Measurements from ENCODE around the gene RAD51D.

RAD51D gene

DNA sequence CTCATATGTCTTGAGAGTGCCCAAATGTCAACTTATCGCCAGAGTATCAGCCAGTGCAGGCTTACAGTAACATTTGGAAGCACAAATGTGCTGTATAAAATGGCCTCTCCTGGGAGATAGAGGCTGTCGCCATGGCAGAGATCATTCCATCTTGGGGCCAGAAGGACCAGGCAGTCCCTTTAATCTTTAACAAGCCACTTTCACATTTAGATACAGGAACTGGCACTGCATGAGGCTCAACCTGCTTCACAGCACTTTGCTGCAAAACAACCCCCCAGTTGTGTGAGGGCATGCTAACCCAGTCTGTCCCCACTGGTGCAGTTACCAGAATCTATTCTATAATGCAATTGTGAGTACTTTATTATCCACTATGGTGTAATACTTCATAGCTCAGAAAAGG is 51.4 kb downstream of the RAD51D start:
- WGBS, 2 experiments: 95 to 98% methylated on average over 2 of the region's 2 CpGs
- Histone ChIP-seq H3K4me1 (ENCODE audit: control insufficient read depth, insufficient read depth, low read length) (peaks cover 8% of the 10 kb centered on the region), H3K9me3 (ENCODE audit: control insufficient read depth, low read length) (no peaks in the 10 kb centered on the region), H3K27ac (ENCODE audit: insufficient read depth, low read depth, low read length, poor library complexity, severe bottlenecking) (no peak overlapping the region), H3K27me3 (ENCODE audit: control insufficient read depth, insufficient read depth, low read length, poor library complexity, severe bottlenecking) (peaks cover 7% of the 10 kb centered on the region), H3K36me3 (ENCODE audit: control insufficient read depth, insufficient read depth, low read length) (no peaks in the 10 kb centered on the region), H3K4me3 (ENCODE audit: insufficient read depth, low read depth, low read length) (no peak overlapping the region)

DNA sequence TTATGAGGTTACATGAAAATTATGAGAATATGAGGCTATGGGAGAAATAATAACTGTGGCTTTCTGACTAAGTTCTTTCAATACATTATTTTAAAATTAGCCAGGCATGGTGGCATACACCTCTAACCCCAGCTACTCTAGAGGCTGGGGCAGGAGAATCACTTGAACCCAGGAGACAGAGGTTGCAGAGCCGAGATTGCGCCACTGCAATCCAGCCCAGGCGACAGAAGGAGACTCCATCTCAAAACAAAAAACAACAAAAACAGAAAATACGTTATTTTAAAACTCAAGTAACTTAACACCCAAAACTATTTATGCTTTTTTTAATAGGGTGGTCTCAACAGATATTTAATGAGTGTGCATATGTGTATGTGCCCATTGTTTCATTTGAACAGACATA is 53.8 kb downstream of the RAD51D start:
- Histone ChIP-seq H3K4me3 (ENCODE audit: insufficient read depth, low read depth, low read length) (no peak overlapping the region), H3K27me3 (ENCODE audit: control insufficient read depth, insufficient read depth, low read length, poor library complexity, severe bottlenecking) (peaks cover 21% of the 10 kb centered on the region), H3K4me1 (ENCODE audit: control insufficient read depth, insufficient read depth, low read length) (peaks cover 8% of the 10 kb centered on the region), H3K36me3 (ENCODE audit: control insufficient read depth, insufficient read depth, low read length) (no peaks in the 10 kb centered on the region), H3K27ac (ENCODE audit: insufficient read depth, low read depth, low read length, poor library complexity, severe bottlenecking) (no peak overlapping the region), H3K9me3 (ENCODE audit: control insufficient read depth, low read length) (no peaks in the 10 kb centered on the region)
- 94 to 96% methylated on average over 3 to 4 of the region's 4 CpGs for WGBS, 2 experiments

DNA sequence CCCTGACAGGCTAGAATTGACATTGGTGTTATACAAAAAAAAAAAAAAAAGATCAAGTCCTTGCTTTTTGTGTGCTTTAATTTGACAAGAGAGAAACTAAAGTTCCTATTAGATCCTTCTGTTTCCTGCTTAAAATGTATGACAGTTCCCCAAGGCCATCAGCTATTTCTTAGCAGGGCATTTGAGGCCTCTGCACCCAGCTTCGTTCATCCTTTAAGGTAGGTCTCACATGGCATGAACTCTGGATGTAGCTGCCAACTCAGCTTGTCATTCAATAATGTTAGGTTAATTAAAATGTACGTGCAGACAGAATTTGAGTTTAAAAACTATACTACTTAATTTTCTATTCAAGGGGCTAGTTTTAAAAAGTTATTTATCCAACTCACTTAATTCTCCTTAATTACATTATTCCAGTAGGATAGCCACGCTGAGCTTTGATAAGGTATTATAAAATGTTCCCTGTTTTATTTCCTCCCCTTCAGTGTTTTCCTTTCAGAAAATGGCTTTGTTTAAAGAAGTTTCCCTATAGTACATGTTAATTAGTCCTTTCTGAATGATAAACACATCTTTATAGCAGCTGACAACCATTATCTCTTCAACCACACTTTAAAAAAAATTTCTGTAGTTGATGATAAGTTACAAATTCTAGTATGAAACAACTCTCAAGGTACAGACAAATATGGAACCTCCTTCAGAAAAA is 55.0 kb downstream of the RAD51D start:
- no peak overlapping the region for H3K4me3 ChIP-seq (ENCODE audit: insufficient read depth, low read depth, low read length)
- peaks cover 8% of the 10 kb centered on the region for H3K4me1 ChIP-seq (ENCODE audit: control insufficient read depth, insufficient read depth, low read length)
- peaks cover 22% of the 10 kb centered on the region for H3K27me3 ChIP-seq (ENCODE audit: control insufficient read depth, insufficient read depth, low read length, poor library complexity, severe bottlenecking)
- no peaks in the 10 kb centered on the region for H3K36me3 ChIP-seq (ENCODE audit: control insufficient read depth, insufficient read depth, low read length)
- H3K9me3 ChIP-seq (ENCODE audit: control insufficient read depth, low read length): no peaks in the 10 kb centered on the region
- H3K27ac ChIP-seq (ENCODE audit: insufficient read depth, low read depth, low read length, poor library complexity, severe bottlenecking): no peak overlapping the region
- 68 to 89% methylated on average over 1 to 2 of the region's 3 CpGs for WGBS, 2 experiments

GRCh38 chr17:35063514-35064223 is 56.0 kb downstream of the RAD51D start, which contains the start of gene RFFL:
TSS of gene RFFL (minus strand) at chr17:35063707. CDS start at chr17:35026553, 37,154 bp downstream.
- H3K4me3 ChIP-seq (ENCODE audit: insufficient read depth, low read depth, low read length): no peak within 1 kb of the TSS
- H3K4me1 ChIP-seq (ENCODE audit: control insufficient read depth, insufficient read depth, low read length): peaks cover 8% of the 10 kb centered on the region
- WGBS, 2 experiments: 0 to 2% methylated on average over 6 of the region's 6 CpGs
- no peaks in the 10 kb centered on the region for H3K36me3 ChIP-seq (ENCODE audit: control insufficient read depth, insufficient read depth, low read length)
- peaks cover 22% of the 10 kb centered on the region for H3K27me3 ChIP-seq (ENCODE audit: control insufficient read depth, insufficient read depth, low read length, poor library complexity, severe bottlenecking)
- H3K9me3 ChIP-seq (ENCODE audit: control insufficient read depth, low read length): no peaks in the 10 kb centered on the region
- peak within 1 kb of the TSS; percentile 50 for H3K27ac ChIP-seq (ENCODE audit: insufficient read depth, low read depth, low read length, poor library complexity, severe bottlenecking)

GRCh38 chr17:35062308-35062707 is 57.4 kb downstream of the RAD51D start:
- Histone ChIP-seq H3K4me3 (ENCODE audit: insufficient read depth, low read depth, low read length) (no peak overlapping the region), H3K27ac (ENCODE audit: insufficient read depth, low read depth, low read length, poor library complexity, severe bottlenecking) (no peak overlapping the region), H3K27me3 (ENCODE audit: control insufficient read depth, insufficient read depth, low read length, poor library complexity, severe bottlenecking) (peaks cover 22% of the 10 kb centered on the region), H3K4me1 (ENCODE audit: control insufficient read depth, insufficient read depth, low read length) (peaks cover 8% of the 10 kb centered on the region), H3K9me3 (ENCODE audit: control insufficient read depth, low read length) (no peaks in the 10 kb centered on the region), H3K36me3 (ENCODE audit: control insufficient read depth, insufficient read depth, low read length) (no peaks in the 10 kb centered on the region)
- 96% methylated on average over 3 of the region's 3 CpGs for WGBS, 2 experiments

GRCh38 chr17:35057332-35057915 is 62.2 kb downstream of the RAD51D start:
- Histone ChIP-seq H3K4me1 (ENCODE audit: control insufficient read depth, insufficient read depth, low read length) (no peaks in the 10 kb centered on the region), H3K9me3 (ENCODE audit: control insufficient read depth, low read length) (no peaks in the 10 kb centered on the region), H3K27me3 (ENCODE audit: control insufficient read depth, insufficient read depth, low read length, poor library complexity, severe bottlenecking) (peaks cover 8% of the 10 kb centered on the region), H3K4me3 (ENCODE audit: insufficient read depth, low read depth, low read length) (no peak overlapping the region), H3K27ac (ENCODE audit: insufficient read depth, low read depth, low read length, poor library complexity, severe bottlenecking) (no peak overlapping the region), H3K36me3 (ENCODE audit: control insufficient read depth, insufficient read depth, low read length) (no peaks in the 10 kb centered on the region)
- 98% methylated on average over 1 of the region's 1 CpG for WGBS, 2 experiments

DNA sequence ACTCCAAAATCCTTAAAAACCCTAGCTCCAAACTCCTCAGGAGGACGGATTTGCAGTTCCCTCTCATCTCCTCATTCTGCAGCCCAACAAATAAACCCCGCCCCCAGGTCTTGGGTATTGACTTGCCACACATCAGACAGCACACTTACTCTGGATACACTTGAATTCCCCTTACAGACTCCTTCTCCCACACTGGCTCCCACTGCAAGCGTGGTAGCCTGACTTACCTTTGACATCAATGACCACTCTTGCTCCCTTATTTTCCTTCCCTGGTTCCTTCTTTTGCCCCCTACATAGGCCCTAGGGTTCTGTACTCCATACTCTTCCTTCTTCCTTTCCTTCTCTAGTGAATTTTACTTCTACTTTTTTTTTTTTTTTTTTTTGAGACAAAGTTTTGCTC is 63.6 kb downstream of the RAD51D start:
- Histone ChIP-seq H3K27ac (ENCODE audit: insufficient read depth, low read depth, low read length, poor library complexity, severe bottlenecking) (no peak overlapping the region), H3K4me3 (ENCODE audit: insufficient read depth, low read depth, low read length) (no peak overlapping the region), H3K27me3 (ENCODE audit: control insufficient read depth, insufficient read depth, low read length, poor library complexity, severe bottlenecking) (peaks cover 2% of the 10 kb centered on the region), H3K9me3 (ENCODE audit: control insufficient read depth, low read length) (no peaks in the 10 kb centered on the region), H3K4me1 (ENCODE audit: control insufficient read depth, insufficient read depth, low read length) (no peaks in the 10 kb centered on the region), H3K36me3 (ENCODE audit: control insufficient read depth, insufficient read depth, low read length) (no peaks in the 10 kb centered on the region)
- WGBS, 2 experiments: 73 to 76% methylated on average over 3 of the region's 3 CpGs

DNA sequence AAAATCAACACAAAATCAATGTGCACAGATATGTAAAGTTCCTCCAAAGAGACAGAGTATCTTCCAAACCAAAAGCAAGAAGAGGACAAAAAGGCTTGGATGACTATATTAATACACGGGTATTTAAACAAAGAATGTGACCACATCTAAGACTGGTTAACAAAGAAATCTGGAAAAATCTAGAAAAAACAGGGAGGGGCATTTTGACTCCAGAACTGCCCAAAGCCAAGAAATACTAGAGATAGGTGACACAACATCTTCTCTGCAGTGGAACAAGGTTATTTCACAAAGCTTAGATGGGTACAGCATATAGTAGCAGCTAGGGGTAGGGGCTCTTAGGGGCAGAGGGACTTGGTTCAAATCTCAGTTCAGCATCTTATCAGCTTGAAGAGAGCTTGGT is 66.5 kb downstream of the RAD51D start:
- Histone ChIP-seq H3K27me3 (ENCODE audit: control insufficient read depth, insufficient read depth, low read length, poor library complexity, severe bottlenecking) (no peaks in the 10 kb centered on the region), H3K36me3 (ENCODE audit: control insufficient read depth, insufficient read depth, low read length) (no peaks in the 10 kb centered on the region), H3K27ac (ENCODE audit: insufficient read depth, low read depth, low read length, poor library complexity, severe bottlenecking) (no peak overlapping the region), H3K4me1 (ENCODE audit: control insufficient read depth, insufficient read depth, low read length) (peaks cover 4% of the 10 kb centered on the region), H3K9me3 (ENCODE audit: control insufficient read depth, low read length) (no peaks in the 10 kb centered on the region), H3K4me3 (ENCODE audit: insufficient read depth, low read depth, low read length) (no peak overlapping the region)
- 100% methylated on average over 1 of the region's 1 CpG for WGBS, 2 experiments

GRCh38 chr17:35052780-35053179 is 66.9 kb downstream of the RAD51D start:
- Histone ChIP-seq H3K9me3 (ENCODE audit: control insufficient read depth, low read length) (no peaks in the 10 kb centered on the region), H3K4me3 (ENCODE audit: insufficient read depth, low read depth, low read length) (no peak overlapping the region), H3K36me3 (ENCODE audit: control insufficient read depth, insufficient read depth, low read length) (no peaks in the 10 kb centered on the region), H3K27me3 (ENCODE audit: control insufficient read depth, insufficient read depth, low read length, poor library complexity, severe bottlenecking) (no peaks in the 10 kb centered on the region), H3K4me1 (ENCODE audit: control insufficient read depth, insufficient read depth, low read length) (peaks cover 4% of the 10 kb centered on the region), H3K27ac (ENCODE audit: insufficient read depth, low read depth, low read length, poor library complexity, severe bottlenecking) (no peak overlapping the region)

DNA sequence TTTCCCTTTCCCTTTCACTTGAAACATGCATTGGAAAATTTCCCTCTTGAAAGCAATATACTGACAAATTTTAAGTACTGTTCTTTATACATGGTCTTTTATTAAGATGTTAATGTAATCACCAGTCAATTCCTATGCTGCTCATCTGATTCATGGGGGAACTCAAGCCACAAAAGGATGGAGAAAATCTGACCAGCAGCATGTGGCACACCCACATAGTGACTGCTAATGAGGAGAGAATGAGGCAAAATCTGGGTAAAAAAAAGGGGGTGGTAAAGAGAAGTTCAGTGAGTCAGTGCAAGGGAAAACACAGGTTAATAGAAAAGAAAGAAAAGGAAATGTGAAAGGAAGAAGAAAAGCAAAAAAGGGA is 67.4 kb downstream of the RAD51D start:
- no peak overlapping the region for H3K27ac ChIP-seq (ENCODE audit: insufficient read depth, low read depth, low read length, poor library complexity, severe bottlenecking)
- H3K9me3 ChIP-seq (ENCODE audit: control insufficient read depth, low read length): no peaks in the 10 kb centered on the region
- H3K4me1 ChIP-seq (ENCODE audit: control insufficient read depth, insufficient read depth, low read length): peaks cover 4% of the 10 kb centered on the region
- no peak overlapping the region for H3K4me3 ChIP-seq (ENCODE audit: insufficient read depth, low read depth, low read length)
- no peaks in the 10 kb centered on the region for H3K27me3 ChIP-seq (ENCODE audit: control insufficient read depth, insufficient read depth, low read length, poor library complexity, severe bottlenecking)
- no peaks in the 10 kb centered on the region for H3K36me3 ChIP-seq (ENCODE audit: control insufficient read depth, insufficient read depth, low read length)
